Measurements from ENCODE around the gene FMN2. TPM values are rescaled to one million over a fixed set of nuclear protein-coding genes. Genes with fewer than 3 reads are reported as not detected.

FMN2 gene
- total RNA-seq, 4 donors from 2014 or later = 0.54 to 5.1 (median 1.2) TPM

GRCh38 chr1:240098534-240098933 is 6.9 kb downstream of the FMN2 start:
- Histone ChIP-seq H3K4me1 (no peaks in the 10 kb centered on the region), H3K4me3 (no peak overlapping the region), H3K27me3 (peaks cover 0 to under 1% of the 10 kb centered on the region in 2 donors), H3K27ac (no peak overlapping the region), H3K9me3 (no peaks in the 10 kb centered on the region), H3K36me3 (no peaks in the 10 kb centered on the region)
- no peak for DNase-seq
- TF ChIP-seq CTCF (IDR thresholded peaks at IDR 0.05) (no peak), POLR2A (IDR thresholded peaks at IDR 0.05) (no peak)

- TF ChIP-seq CTCF (IDR thresholded peaks at IDR 0.05) = no peak
- TF ChIP-seq POLR2A (IDR thresholded peaks at IDR 0.05) = no peak
- no peak overlapping the region for H3K4me3 ChIP-seq
- no peaks in the 10 kb centered on the region for H3K36me3 ChIP-seq
- H3K4me1 ChIP-seq = no peaks in the 10 kb centered on the region
- H3K9me3 ChIP-seq = no peaks in the 10 kb centered on the region
- DNase-seq = no peak
- H3K27me3 ChIP-seq = no peaks in the 10 kb centered on the region
- H3K27ac ChIP-seq = no peak overlapping the region
Measured at GRCh38 chr1:240099329-240099728, 7.6 kb downstream of the FMN2 start.

- H3K36me3 ChIP-seq = no peaks in the 10 kb centered on the region
- H3K4me1 ChIP-seq = no peaks in the 10 kb centered on the region
- DNase-seq = no peak
- no peak for TF ChIP-seq POLR2A (IDR thresholded peaks at IDR 0.05)
- TF ChIP-seq CTCF (IDR thresholded peaks at IDR 0.05) = no peak
- H3K27me3 ChIP-seq = no peaks in the 10 kb centered on the region
- H3K27ac ChIP-seq = no peak overlapping the region
- no peak overlapping the region for H3K4me3 ChIP-seq
- no peaks in the 10 kb centered on the region for H3K9me3 ChIP-seq
Measured at GRCh38 chr1:240099748-240100147, 8.1 kb downstream of the FMN2 start.

GRCh38 chr1:240100371-240100934 is 8.8 kb downstream of the FMN2 start:
- no peak for DNase-seq

GRCh38 chr1:240101306-240101705 is 9.6 kb downstream of the FMN2 start:
- H3K9me3 ChIP-seq = no peaks in the 10 kb centered on the region
- no peak overlapping the region for H3K4me3 ChIP-seq
- no peak for DNase-seq
- H3K4me1 ChIP-seq = no peaks in the 10 kb centered on the region
- TF ChIP-seq POLR2A (IDR thresholded peaks at IDR 0.05) (no peak), CTCF (IDR thresholded peaks at IDR 0.05) (no peak)
- no peaks in the 10 kb centered on the region for H3K36me3 ChIP-seq
- H3K27ac ChIP-seq = no peak overlapping the region
- no peaks in the 10 kb centered on the region for H3K27me3 ChIP-seq

More at GRCh38 chr1:240100371-240100934, 8.8 kb downstream of the FMN2 start:
- no peak overlapping the region for H3K27ac ChIP-seq
- no peaks in the 10 kb centered on the region for H3K9me3 ChIP-seq
- no peaks in the 10 kb centered on the region for H3K36me3 ChIP-seq
- no peak overlapping the region for H3K4me3 ChIP-seq
- no peaks in the 10 kb centered on the region for H3K27me3 ChIP-seq
- TF ChIP-seq POLR2A (IDR thresholded peaks at IDR 0.05) = no peak
- no peak for TF ChIP-seq CTCF (IDR thresholded peaks at IDR 0.05)
- no peaks in the 10 kb centered on the region for H3K4me1 ChIP-seq

GRCh38 chr1:240101737-240102136 is 10.1 kb downstream of the FMN2 start:
- no peak for TF ChIP-seq POLR2A (IDR thresholded peaks at IDR 0.05)
- TF ChIP-seq CTCF (IDR thresholded peaks at IDR 0.05) = no peak
- DNase-seq = no peak

More at GRCh38 chr1:240101737-240102136, 10.1 kb downstream of the FMN2 start:
- no peaks in the 10 kb centered on the region for H3K4me1 ChIP-seq
- no peaks in the 10 kb centered on the region for H3K36me3 ChIP-seq
- H3K4me3 ChIP-seq = no peak overlapping the region
- H3K27ac ChIP-seq = no peak overlapping the region
- no peaks in the 10 kb centered on the region for H3K9me3 ChIP-seq
- no peaks in the 10 kb centered on the region for H3K27me3 ChIP-seq

Measured in Peyer's patch (tissue), 4 donors.